A172 (cell line): ENCODE measurements around the gene TRIM42. TPM values are rescaled to one million over a fixed set of nuclear protein-coding genes. Genes with fewer than 3 reads are reported as not detected.

Experiments used
- DNase-seq: peaks from one replicate; pipeline ENCODE4 v3.0.0-alpha.2; 2015; ENCODE audit warnings: low spot score
- total RNA-seq: library from RNA; depleted of rRNA; stranded (reverse); fragments of >200 nt; shearing (Covaris generic); gene quantifications from 2 replicates; pipeline ENCODE4 v1.2.3, GENCODE V29; 2014; rRNA removed

TRIM42 gene
- not detected in 2 replicates for total RNA-seq

- DNase-seq = no peak
Measured at GRCh38 chr3:140677764-140678163, at the start of gene TRIM42. TSS of gene TRIM42 (plus strand) at chr3:140678064. CDS start at chr3:140678230, 166 bp downstream.

GRCh38 chr3:140628606-140629005, 49.3 kb upstream of the TRIM42 start:
- no peak for DNase-seq

GRCh38 chr3:140629357-140630137, 48.3 kb upstream of the TRIM42 start:
- peak; percentile 98 for DNase-seq

GRCh38 chr3:140630366-140630765, 47.5 kb upstream of the TRIM42 start:
- no peak for DNase-seq

- peak; percentile 46 for DNase-seq
Measured at GRCh38 chr3:140630866-140631265, 47.0 kb upstream of the TRIM42 start.

GRCh38 chr3:140635276-140635675, 42.6 kb upstream of the TRIM42 start:
- no peak for DNase-seq

- peak; percentile 21 for DNase-seq
Measured at GRCh38 chr3:140636406-140637138, 41.3 kb upstream of the TRIM42 start.

- DNase-seq = no peak
Measured at GRCh38 chr3:140651287-140651686, 26.6 kb upstream of the TRIM42 start.

GRCh38 chr3:140655678-140656077, 22.2 kb upstream of the TRIM42 start:
- DNase-seq = no peak

GRCh38 chr3:140664111-140664510, 13.8 kb upstream of the TRIM42 start:
- DNase-seq = no peak

GRCh38 chr3:140682586-140682985, 4.7 kb downstream of the TRIM42 start:
- no peak for DNase-seq

GRCh38 chr3:140686128-140686527, 8.3 kb downstream of the TRIM42 start:
- no peak for DNase-seq

GRCh38 chr3:140686948-140687347, 9.1 kb downstream of the TRIM42 start:
- DNase-seq = no peak

- no peak for DNase-seq
Measured at GRCh38 chr3:140695361-140696061, 17.6 kb downstream of the TRIM42 start.

GRCh38 chr3:140699516-140700231, 21.8 kb downstream of the TRIM42 start:
- no peak for DNase-seq

- DNase-seq = no peak
Measured at GRCh38 chr3:140702281-140702680, 24.4 kb downstream of the TRIM42 start.

- no peak for DNase-seq
Measured at GRCh38 chr3:140703496-140703895, 25.6 kb downstream of the TRIM42 start.

- no peak for DNase-seq
Measured at GRCh38 chr3:140704733-140705132, 26.9 kb downstream of the TRIM42 start.

- DNase-seq = no peak
Measured at GRCh38 chr3:140705954-140706353, 28.1 kb downstream of the TRIM42 start.

- no peak for DNase-seq
Measured at GRCh38 chr3:140706360-140706759, 28.5 kb downstream of the TRIM42 start.

- DNase-seq = no peak
Measured at GRCh38 chr3:140708815-140709214, 31.0 kb downstream of the TRIM42 start.

GRCh38 chr3:140709751-140710150, 31.9 kb downstream of the TRIM42 start:
- DNase-seq = no peak
